HFFc6 (cell line): ENCODE data around the gene KIF26A. TPM values are rescaled to one million over a fixed set of nuclear protein-coding genes. Genes with fewer than 3 reads are reported as not detected.

Experiments
- DNase-seq: peaks from one replicate; pipeline ENCODE4 v3.0.0-alpha.2; 2018
- H3K27ac Mint-ChIP-seq: 2 replicates; pipeline ENCODE4 v1.8.0; 2020; ENCODE audit warnings: mild to moderate bottlenecking, mixed read lengths
- H3K27me3 Mint-ChIP-seq: 2 replicates; pipeline ENCODE4 v1.8.0; 2021; ENCODE audit warnings: mild to moderate bottlenecking, moderate library complexity, mixed read lengths; ENCODE audit not compliant: insufficient read depth
- H3K36me3 Mint-ChIP-seq: 2 replicates; pipeline ENCODE4 v1.8.0; 2021; ENCODE audit warnings: low read depth, mixed read lengths
- H3K4me1 Mint-ChIP-seq: 2 replicates; pipeline ENCODE4 v1.8.0; 2020; ENCODE audit warnings: low read depth, mixed read lengths
- H3K4me3 Mint-ChIP-seq: 2 replicates; pipeline ENCODE4 v1.8.0; 2020; ENCODE audit warnings: mild to moderate bottlenecking, moderate library complexity, mixed read lengths
- H3K9me3 Mint-ChIP-seq: 2 replicates; pipeline ENCODE4 v1.8.0; 2020; ENCODE audit warnings: mild to moderate bottlenecking, mixed read lengths
- total RNA-seq, 6 experiments: library from RNA; stranded (reverse); fragmentation: NEBNext Ultra II Directional; extraction: Animal tissue kit (Norgen Biotek cat#: 25700); gene quantifications; 2 replicates in 1 of 6; 3 replicates in 5 of 6; pipeline ENCODE4 v1.2.3, GENCODE V29; 2021
- TF ChIP-seq, protein P1 (sequence below): fragments of 200-600 bp; sonication (generic); IDR thresholded peaks from 2 replicates; pipeline ENCODE4 v1.5.0; 2021; ENCODE audit warnings: antibody characterized with exemption, mild to moderate bottlenecking

The KIF26A gene
- total RNA-seq, 6 experiments from 2014 or later = 0.07 to 0.09 TPM; not detected in 4

DNA sequence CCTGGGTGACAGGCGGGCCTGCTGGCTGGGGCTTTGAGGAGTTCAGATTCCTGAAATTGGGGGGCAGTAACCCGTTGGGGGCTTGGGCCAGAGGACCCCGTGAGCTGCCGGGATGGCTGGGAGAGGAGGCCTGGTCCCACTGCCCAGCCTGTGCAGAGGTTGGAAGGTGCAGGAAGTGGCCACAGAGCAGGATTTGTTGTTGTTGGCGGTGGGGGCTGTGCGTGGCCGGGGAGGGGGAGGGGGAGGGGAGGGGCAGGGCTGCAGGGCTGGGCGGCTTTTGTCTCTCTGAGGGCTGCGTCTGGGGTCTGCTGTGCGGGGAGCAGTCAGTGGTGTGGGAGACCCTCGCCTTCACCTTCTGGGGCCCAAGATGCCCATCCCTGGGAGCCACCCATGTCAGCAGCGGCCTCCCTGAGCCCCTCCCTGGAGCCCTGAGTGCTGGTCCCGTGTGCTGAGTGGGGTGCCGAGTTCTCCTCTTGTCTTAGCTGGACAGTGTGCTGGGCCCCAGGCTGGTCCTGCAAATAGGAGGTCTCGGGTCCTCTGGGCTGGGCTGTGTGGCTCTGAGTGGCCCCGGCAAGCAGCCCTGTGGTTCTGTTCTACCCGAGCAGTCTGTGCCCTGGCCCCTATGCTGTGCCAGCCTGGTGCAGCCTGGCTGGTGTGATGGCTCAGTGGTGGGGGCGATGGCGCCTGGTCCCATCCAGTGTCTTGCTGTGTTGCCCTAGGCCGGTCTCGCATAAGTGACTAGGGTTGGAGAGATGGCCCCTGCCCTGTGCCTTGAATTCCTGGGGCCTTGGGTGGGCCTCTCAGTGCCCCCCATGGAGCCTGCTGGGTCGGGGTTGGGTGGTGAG, 10.3 kb downstream of the KIF26A start:
- DNase-seq = no peak
- no peak overlapping the region for H3K4me3 Mint-ChIP-seq
- no peak overlapping the region for H3K27ac Mint-ChIP-seq
- H3K9me3 Mint-ChIP-seq = no peaks in the 10 kb centered on the region
- peaks cover 18% of the 10 kb centered on the region for H3K27me3 Mint-ChIP-seq
- no peaks in the 10 kb centered on the region for H3K4me1 Mint-ChIP-seq
- H3K36me3 Mint-ChIP-seq = no peaks in the 10 kb centered on the region
- TF ChIP-seq, protein P1, sequence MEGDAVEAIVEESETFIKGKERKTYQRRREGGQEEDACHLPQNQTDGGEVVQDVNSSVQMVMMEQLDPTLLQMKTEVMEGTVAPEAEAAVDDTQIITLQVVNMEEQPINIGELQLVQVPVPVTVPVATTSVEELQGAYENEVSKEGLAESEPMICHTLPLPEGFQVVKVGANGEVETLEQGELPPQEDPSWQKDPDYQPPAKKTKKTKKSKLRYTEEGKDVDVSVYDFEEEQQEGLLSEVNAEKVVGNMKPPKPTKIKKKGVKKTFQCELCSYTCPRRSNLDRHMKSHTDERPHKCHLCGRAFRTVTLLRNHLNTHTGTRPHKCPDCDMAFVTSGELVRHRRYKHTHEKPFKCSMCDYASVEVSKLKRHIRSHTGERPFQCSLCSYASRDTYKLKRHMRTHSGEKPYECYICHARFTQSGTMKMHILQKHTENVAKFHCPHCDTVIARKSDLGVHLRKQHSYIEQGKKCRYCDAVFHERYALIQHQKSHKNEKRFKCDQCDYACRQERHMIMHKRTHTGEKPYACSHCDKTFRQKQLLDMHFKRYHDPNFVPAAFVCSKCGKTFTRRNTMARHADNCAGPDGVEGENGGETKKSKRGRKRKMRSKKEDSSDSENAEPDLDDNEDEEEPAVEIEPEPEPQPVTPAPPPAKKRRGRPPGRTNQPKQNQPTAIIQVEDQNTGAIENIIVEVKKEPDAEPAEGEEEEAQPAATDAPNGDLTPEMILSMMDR = no peak

DNA sequence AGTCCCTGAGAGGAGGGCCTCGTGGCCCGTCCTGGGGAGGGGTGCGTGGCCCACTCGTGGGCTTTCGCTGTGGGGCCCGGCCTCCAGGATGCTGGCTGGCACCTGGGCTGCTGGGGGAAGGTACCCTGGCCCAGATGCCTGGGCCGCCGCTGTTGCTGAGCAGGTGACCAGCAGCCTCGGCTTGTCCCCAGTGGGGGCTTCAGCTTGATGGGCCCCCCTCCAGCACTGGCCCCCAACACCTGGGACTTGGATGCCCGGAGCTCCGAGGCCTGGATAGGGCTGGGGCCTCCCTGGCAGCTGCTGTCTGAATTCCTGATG, 10.8 kb downstream of the KIF26A start:
- Mint-ChIP-seq H3K4me1 (no peaks in the 10 kb centered on the region), H3K9me3 (peaks cover 4% of the 10 kb centered on the region; the same call in 1 of the 2 replicates), H3K27me3 (peaks cover 18% of the 10 kb centered on the region), H3K4me3 (no peak overlapping the region), H3K36me3 (no peaks in the 10 kb centered on the region), H3K27ac (no peak overlapping the region)
- TF ChIP-seq, protein P1 = no peak
- no peak for DNase-seq

DNA sequence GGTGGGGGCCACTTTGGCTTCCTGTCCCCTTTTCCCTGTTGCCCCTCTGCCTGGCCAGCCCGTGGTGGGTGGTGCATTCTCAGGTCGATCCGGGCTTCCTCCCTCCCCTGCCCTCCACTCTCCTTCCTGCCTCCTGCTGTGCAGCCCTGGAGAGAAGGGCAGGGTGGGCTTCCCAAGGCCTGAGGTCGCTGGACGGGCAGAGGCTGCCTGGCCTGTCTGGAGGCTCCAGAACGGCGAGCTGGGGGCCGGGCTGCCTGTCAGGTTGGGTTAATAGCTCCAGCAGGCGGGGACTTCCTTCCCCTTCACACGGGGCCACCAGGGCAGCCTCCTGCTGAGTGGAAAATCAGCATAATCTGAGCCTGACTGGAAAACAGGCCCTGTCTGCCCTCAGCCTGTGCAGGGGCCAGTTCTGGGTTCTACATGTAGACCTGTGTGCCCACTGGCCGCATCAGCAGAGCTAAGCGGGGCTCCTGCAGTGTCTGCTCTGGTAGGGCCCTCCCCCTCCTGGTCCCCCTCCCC, 11.3 kb downstream of the KIF26A start:
- TF ChIP-seq, protein P1 = no peak
- H3K4me1 Mint-ChIP-seq = no peaks in the 10 kb centered on the region
- H3K27ac Mint-ChIP-seq = no peak overlapping the region
- no peaks in the 10 kb centered on the region for H3K36me3 Mint-ChIP-seq
- peaks cover 4% of the 10 kb centered on the region; the same call in 1 of the 2 replicates for H3K9me3 Mint-ChIP-seq
- DNase-seq = no peak
- peaks cover 16% of the 10 kb centered on the region for H3K27me3 Mint-ChIP-seq
- H3K4me3 Mint-ChIP-seq = no peak overlapping the region

DNA sequence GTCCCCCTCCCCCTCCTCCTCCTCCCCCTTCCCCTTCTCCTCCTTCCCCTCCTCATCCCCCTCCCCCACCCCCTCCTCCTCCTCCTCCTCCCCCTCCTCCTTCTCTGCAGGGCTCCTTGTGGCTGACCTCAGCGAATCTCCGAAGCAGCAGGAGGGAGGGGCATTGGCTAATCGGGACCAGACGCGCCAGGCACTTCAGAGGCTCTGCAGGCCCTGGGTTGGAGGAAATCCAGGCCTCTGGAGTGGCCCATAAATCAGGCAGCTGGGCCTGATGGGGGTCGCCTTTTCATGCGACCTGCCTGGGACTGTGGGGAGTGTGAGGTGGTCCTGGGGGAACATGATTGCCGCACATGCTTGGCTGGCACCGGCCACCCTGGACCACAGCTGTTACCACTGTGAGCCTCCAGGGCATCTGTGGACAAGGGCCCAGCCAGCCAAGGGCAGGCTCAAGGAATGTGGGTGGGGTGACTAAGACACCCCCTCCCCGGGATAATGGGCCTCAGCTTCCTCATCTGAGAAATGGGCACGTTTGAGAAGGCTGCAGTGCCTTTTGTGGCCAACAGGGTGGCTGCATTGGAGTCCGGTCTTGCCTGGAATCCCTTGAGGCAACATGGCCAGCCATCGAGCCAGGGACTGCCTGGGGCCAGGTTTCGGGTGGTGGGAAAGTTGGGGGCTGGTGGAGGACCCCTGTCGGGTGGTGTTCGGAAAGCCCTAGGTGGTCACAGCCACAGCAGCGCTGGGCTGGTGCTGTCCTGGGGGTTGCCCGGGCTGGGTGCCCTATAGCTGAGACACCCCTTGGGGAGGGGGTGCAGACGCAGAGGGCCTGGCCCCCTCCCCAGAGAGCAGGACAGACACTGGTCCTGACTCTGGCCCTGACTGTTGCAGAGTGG, 12.0 kb downstream of the KIF26A start:
- no peak for DNase-seq
- no peaks in the 10 kb centered on the region for H3K4me1 Mint-ChIP-seq
- peaks cover 8% of the 10 kb centered on the region; the same call in 1 of the 2 replicates for H3K9me3 Mint-ChIP-seq
- TF ChIP-seq, protein P1 = peak; percentile 60
- H3K27me3 Mint-ChIP-seq = peaks cover 12% of the 10 kb centered on the region
- H3K36me3 Mint-ChIP-seq = no peaks in the 10 kb centered on the region
- H3K4me3 Mint-ChIP-seq = no peak overlapping the region
- H3K27ac Mint-ChIP-seq = no peak overlapping the region

DNA sequence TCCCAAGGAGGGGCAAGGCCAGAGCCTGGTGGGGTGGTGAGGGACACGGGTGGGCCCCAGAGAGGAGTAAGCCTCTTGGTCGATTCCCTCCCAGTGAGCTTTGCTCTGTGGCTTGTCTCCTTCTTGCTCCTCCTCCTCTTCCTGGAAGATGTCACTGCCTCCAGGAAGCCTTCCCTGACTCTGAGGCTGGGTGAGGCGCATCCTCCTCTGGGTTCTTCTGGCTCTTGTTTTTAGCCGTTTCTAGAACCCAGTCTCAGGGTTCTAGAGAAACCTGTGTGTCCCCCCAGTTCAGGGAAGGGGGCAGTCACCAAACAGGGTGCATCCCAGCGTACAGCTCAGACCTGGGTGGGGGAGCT, 12.6 kb downstream of the KIF26A start:
- Mint-ChIP-seq H3K4me3 (no peak overlapping the region), H3K27ac (no peak overlapping the region), H3K9me3 (peaks cover 8% of the 10 kb centered on the region; the same call in 1 of the 2 replicates), H3K4me1 (no peaks in the 10 kb centered on the region), H3K27me3 (peaks cover 5% of the 10 kb centered on the region), H3K36me3 (no peaks in the 10 kb centered on the region)
- DNase-seq = no peak
- TF ChIP-seq, protein P1 = no peak
